SK-N-MC (cell line): ENCODE data around the gene ZNF335.
A peak's percentile ranks its signal among the peaks of the same experiment; 100 is the strongest.

ENCODE experiments used
- DNase-seq: peaks from one replicate; pipeline ENCODE4 v3.0.0-alpha.2; 2011; ENCODE audit warnings: low read depth, low spot score
- H3K27ac ChIP-seq: fragments of 200-600 bp; sonication (generic); 2 replicates; pipeline ENCODE4 v1.5.1; 2016; ENCODE audit warnings: mixed run types
- H3K36me3 ChIP-seq: fragments of 200-600 bp; sonication (generic); 2 replicates; pipeline ENCODE4 v1.6.1; 2017; ENCODE audit warnings: antibody characterized with exemption, low read length, mixed read lengths; ENCODE audit not compliant: insufficient read depth
- H3K4me3 ChIP-seq: fragments of 200-600 bp; sonication (generic); 2 replicates; pipeline ENCODE4 v1.5.1; 2016
- H3K9ac ChIP-seq: fragments of 200-600 bp; sonication (generic); 2 replicates; pipeline ENCODE4 v1.8.0; 2017; ENCODE audit warnings: mixed run types, mixed read lengths; ENCODE audit not compliant: insufficient read length
- H3K9me3 ChIP-seq: fragments of 200-600 bp; sonication (generic); 2 replicates; pipeline ENCODE4 v1.6.1; 2017; ENCODE audit warnings: low read depth, mild to moderate bottlenecking, antibody characterized with exemption, low read length, moderate library complexity, mixed read lengths
- EZH2 ChIP-seq: fragments of 200-600 bp; sonication (generic); IDR thresholded peaks from one replicate; pipeline ENCODE4 v1.6.1; 2017; ENCODE audit warnings: antibody characterized with exemption
- FOXP2 ChIP-seq: optimal IDR thresholded peaks from 2 replicates; pipeline ENCODE3; 2011; ENCODE audit warnings: mild to moderate bottlenecking, moderate library complexity; ENCODE audit not compliant: insufficient read depth; ENCODE audit errors: extremely low read length, control extremely low read depth
- POLR2AphosphoS5 ChIP-seq: IDR thresholded peaks from 2 replicates; pipeline ENCODE4 v1.6.1; 2012; ENCODE audit warnings: mild to moderate bottlenecking, low read depth, low read length, borderline replicate concordance

Gene ZNF335

DNA sequence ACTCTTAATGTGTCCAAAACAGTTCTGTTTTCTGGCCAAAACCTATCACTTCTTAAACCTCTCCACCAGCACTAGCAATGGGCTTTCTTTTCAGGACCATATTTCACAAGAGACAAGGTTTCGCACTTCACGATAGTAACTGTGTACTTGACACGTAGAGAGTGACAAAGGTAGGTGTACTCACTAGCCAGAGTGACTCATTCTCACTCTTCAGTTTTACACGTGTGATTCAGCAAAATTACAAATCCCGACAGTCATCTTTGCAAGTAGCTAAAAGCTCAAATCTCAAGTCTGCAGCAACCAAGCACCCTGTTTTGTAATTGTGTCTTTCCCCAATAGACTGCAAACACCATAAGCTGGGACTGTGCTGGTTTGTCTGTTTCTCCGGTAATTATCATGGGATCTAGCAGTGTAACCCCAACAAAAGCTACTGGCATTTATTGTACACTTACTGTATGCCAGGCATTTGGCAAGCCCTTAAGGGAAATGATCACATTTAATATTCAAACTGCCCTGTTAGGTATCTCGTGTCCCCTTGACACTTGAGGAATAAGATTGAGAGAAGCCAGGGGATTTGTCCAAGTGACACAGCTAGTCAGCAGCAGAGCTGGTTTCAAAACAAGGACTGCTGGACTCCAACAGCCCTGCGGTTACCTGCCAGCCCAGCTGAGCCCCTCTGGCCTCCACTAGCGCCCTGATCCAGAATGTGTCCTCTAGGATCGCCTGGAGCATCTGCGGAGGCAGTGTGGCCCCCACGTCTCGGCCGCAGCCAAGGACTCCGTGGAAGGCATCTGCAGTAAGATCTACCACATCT lies 27.6 kb downstream of the ZNF335 start:
- peaks cover 81% of the 10 kb centered on the region for H3K36me3 ChIP-seq

DNA sequence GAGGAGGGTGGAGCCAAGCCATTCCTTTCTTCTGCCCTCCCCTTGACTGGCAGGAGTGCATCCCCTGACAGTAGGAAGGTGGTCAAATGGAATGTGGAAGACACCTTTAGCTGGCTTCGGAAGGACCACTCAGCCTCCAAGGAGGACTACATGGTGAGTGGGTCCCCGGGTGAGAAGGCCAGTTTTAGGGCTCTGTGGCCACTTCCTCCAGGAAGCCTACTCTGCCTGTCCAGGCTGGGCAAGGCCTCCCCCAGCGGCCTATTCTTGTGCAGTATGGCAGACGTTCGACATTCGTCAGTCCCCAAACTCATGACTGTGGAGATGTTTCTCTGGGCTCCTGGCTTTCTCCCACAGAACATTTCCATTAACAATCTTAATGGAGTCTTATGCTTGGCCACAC lies 28.4 kb downstream of the ZNF335 start:
- TF ChIP-seq FOXP2 (no peak), EZH2 (no peak), POLR2AphosphoS5 (no peak)

More for the DNA sequence above, 27.6 kb downstream of the ZNF335 start:
- no peak for TF ChIP-seq POLR2AphosphoS5
- TF ChIP-seq EZH2: no peak
- TF ChIP-seq FOXP2: no peak
- Histone ChIP-seq H3K4me3 (no peak overlapping the region), H3K9ac (no peak overlapping the region), H3K9me3 (no peaks in the 10 kb centered on the region), H3K27ac (peak overlapping the region; percentile 60)
- DNase-seq: no peak

DNA sequence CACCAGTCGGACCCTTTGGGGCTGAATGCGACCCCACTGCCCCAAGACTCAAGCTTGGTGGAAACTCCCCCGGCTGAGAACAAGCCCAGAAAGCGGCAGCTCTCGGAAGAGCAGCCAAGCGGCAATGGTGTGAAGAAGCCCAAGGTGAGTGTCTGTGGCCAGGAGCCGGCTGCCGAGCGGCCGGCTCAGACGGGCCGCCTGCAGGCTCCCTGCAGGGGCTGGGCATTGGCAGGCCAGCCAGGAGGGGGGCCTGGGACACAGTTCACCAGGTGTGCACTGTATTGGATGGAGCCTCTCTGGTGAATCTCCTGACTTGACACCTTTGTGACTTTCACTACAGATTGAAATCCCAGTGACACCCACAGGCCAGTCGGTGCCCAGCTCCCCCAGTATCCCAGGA lies 31.5 kb downstream of the ZNF335 start:
- H3K9ac ChIP-seq: no peak overlapping the region
- TF ChIP-seq FOXP2: no peak
- no peak for TF ChIP-seq POLR2AphosphoS5
- TF ChIP-seq EZH2: no peak
- H3K4me3 ChIP-seq: no peak overlapping the region
- no peak for DNase-seq
- no peaks in the 10 kb centered on the region for H3K9me3 ChIP-seq
- peaks cover 67% of the 10 kb centered on the region for H3K36me3 ChIP-seq
- no peak overlapping the region for H3K27ac ChIP-seq

More for the DNA sequence above, 28.4 kb downstream of the ZNF335 start:
- Histone ChIP-seq H3K36me3 (peaks cover 81% of the 10 kb centered on the region), H3K4me3 (no peak overlapping the region), H3K9me3 (no peaks in the 10 kb centered on the region), H3K9ac (no peak overlapping the region), H3K27ac (no peak overlapping the region)
- DNase-seq: no peak

DNA sequence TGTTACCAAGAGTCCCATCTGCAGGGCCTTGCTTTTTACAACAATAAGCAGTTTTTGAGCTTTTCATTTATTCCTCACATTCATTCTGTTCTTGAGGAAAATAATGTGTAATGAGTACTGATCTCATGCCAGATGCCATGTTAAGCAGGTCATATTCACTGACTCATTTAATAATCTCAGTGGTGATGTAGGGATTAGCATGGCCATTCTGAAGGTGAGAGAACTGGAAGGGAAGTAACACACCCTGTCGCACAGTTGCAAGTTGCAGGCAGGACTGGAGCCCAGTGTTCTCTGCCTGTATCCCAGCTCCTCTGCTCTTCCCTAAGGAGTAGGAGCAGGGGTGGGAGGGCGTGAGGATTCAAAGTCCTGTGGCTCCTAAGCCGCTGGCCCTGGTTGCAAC lies 31.9 kb downstream of the ZNF335 start:
- TF ChIP-seq POLR2AphosphoS5 (no peak), EZH2 (no peak), FOXP2 (no peak)
- DNase-seq: no peak
- Histone ChIP-seq H3K36me3 (peaks cover 64% of the 10 kb centered on the region), H3K9me3 (no peaks in the 10 kb centered on the region), H3K4me3 (no peak overlapping the region), H3K27ac (no peak overlapping the region), H3K9ac (no peak overlapping the region)

DNA sequence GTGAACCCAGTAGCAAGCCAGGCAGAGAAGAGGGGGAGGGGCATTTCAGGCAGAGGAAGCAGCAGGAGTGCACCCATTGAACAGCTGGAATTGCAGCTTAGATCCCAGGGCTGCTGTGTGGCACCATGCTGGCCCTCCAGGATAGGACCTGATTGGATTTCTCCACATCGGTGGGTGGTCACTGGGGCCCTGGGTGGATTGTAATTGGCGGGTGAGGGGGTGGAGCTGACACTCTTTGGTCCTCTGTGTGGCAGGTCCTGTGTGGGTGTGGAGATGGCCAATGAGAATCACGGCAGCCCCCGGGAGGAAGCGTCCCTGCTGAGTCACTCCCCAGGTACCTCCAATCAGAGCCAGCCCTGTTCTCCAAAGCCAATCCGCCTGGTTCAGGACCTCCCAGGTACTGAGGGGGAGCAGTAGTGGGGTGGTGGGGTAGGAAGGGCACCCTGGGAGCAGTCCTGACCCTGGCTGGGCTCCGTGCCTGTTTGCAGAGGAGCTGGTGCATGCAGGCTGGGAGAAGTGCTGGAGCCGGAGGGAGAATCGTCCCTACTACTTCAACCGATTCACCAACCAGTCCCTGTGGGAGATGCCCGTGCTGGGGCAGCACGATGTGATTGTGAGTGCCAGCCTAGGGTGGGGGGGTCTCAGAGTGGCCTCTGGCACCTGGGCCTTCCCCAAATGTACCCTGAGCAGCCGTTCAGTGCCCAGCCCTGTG lies 33.1 kb downstream of the ZNF335 start:
- peaks cover 52% of the 10 kb centered on the region for H3K36me3 ChIP-seq
- H3K27ac ChIP-seq: no peak overlapping the region; the same call in 1 of the 2 replicates
- H3K4me3 ChIP-seq: no peak overlapping the region
- H3K9ac ChIP-seq: no peak overlapping the region
- no peak for DNase-seq
- H3K9me3 ChIP-seq: no peaks in the 10 kb centered on the region
- no peak for TF ChIP-seq POLR2AphosphoS5
- no peak for TF ChIP-seq FOXP2
- TF ChIP-seq EZH2: no peak

DNA sequence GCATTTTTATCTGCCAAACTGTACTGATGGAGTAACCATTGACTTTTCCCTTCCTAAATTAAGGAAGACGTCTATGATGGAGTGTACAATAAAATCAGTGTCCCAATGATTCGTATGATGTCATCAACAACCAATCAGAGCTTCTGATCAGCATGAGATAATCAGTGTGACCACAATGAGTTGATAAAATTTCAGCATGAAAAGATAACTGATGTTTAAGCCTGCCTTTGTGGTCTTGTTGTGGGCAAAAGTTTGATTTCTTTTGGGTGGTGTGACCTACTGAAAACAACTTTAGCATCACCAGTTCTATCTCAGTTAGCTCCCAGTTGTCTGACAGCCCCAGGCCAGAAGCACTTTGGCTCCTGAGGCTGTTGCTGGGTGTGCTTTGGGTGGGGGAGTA lies 34.2 kb downstream of the ZNF335 start:
- TF ChIP-seq FOXP2 (no peak), EZH2 (no peak), POLR2AphosphoS5 (no peak)
- Histone ChIP-seq H3K4me3 (no peak overlapping the region), H3K36me3 (peaks cover 41% of the 10 kb centered on the region), H3K9ac (no peak overlapping the region), H3K9me3 (no peaks in the 10 kb centered on the region), H3K27ac (peak overlapping the region; percentile 34; the same call in 1 of the 2 replicates)
- no peak for DNase-seq

DNA sequence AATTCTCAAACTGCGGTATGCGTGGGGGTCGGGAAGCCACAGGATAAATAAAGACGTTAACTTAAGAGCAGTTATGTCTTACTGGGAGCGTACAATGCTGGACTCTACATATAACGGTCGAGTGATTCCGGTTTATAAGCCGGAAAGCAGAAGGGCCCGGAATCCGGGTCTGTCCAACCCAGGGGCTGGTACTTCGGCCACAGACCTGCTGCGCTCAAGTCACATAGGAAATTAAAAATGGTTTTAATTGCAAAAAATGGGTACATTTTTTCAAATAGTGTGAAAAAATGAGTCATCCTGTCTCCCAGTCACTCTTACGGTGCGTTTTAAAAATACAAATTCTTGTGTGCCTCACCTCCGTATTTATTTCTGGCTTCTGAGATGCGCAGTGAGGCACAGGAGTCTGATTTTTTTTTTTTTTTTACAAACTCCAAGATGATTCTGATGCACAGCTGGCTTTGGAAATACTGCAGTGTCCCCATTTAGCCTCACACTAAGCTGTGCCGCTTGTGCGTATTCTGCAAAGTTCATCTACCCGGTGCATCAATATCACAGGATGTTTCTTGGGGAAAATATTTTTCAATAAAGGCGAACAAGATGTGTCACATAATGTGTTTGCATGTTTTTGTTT lies 36.5 kb downstream of the ZNF335 start:
- Histone ChIP-seq H3K4me3 (peak overlapping the region; percentile 98), H3K9ac (peak overlapping the region; percentile 81), H3K27ac (no peak overlapping the region), H3K9me3 (no peaks in the 10 kb centered on the region), H3K36me3 (peaks cover 34% of the 10 kb centered on the region)
- no peak for DNase-seq
- TF ChIP-seq POLR2AphosphoS5: no peak
- no peak for TF ChIP-seq FOXP2
- no peak for TF ChIP-seq EZH2
